Endothelial cell of umbilical vein (primary cell): ENCODE data around the gene APMAP.

Experiments
- EZH2 ChIP-seq: IDR thresholded peaks from 2 replicates; pipeline ENCODE4 v1.6.1; 2012; ENCODE audit warnings: borderline replicate concordance, low read depth, mild to moderate bottlenecking, moderate library complexity, low read length, inconsistent platforms; ENCODE audit not compliant: severe bottlenecking
- POLR2A ChIP-seq: IDR thresholded peaks from 2 replicates; pipeline ENCODE4 v1.6.1; 2012; ENCODE audit warnings: low read depth, mild to moderate bottlenecking, control low read depth, low read length
- TF ChIP-seq, protein P1 (sequence below), 2 donors: IDR thresholded peaks; 1 replicate in 1 of 2; 2 replicates in 1 of 2; pipeline ENCODE4 v1.5.1; 2011; ENCODE audit warnings: low read length in 2 of 2, mild to moderate bottlenecking in 2 of 2, moderate library complexity in 2 of 2, control low read depth in 1 of 2, inconsistent platforms in 1 of 2, low read depth in 1 of 2; ENCODE audit not compliant: insufficient read depth in 1 of 2; ENCODE audit errors: extremely low read depth in 1 of 2

- TF ChIP-seq, protein P1, sequence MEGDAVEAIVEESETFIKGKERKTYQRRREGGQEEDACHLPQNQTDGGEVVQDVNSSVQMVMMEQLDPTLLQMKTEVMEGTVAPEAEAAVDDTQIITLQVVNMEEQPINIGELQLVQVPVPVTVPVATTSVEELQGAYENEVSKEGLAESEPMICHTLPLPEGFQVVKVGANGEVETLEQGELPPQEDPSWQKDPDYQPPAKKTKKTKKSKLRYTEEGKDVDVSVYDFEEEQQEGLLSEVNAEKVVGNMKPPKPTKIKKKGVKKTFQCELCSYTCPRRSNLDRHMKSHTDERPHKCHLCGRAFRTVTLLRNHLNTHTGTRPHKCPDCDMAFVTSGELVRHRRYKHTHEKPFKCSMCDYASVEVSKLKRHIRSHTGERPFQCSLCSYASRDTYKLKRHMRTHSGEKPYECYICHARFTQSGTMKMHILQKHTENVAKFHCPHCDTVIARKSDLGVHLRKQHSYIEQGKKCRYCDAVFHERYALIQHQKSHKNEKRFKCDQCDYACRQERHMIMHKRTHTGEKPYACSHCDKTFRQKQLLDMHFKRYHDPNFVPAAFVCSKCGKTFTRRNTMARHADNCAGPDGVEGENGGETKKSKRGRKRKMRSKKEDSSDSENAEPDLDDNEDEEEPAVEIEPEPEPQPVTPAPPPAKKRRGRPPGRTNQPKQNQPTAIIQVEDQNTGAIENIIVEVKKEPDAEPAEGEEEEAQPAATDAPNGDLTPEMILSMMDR (IDR thresholded peaks at IDR 0.05; ENCODE audit: extremely low read depth in 1 of 2, insufficient read depth in 1 of 2, low read depth in 1 of 2, low read length in 2 of 2), result no peak
- TF ChIP-seq POLR2A, result no peak
- TF ChIP-seq EZH2, result no peak
Measured at GRCh38 chr20:24955045-24955444, 37.5 kb downstream of the APMAP start.
